Fibroblast of lung (primary cell): ENCODE results near the gene KHNYN. TPM values are rescaled to one million over a fixed set of nuclear protein-coding genes. Genes with fewer than 3 reads are reported as not detected.

ENCODE experiments used
- DNase-seq, 2 donors: peaks; one replicate each; pipeline versions ENCODE4 v3.0.0 to v3.0.0-alpha.2; 2010; ENCODE audit warnings: low read depth in 2 of 2
- H2AFZ ChIP-seq: 2 replicates; pipeline ENCODE4 v1.5.1; 2012; ENCODE audit warnings: low read length, control low read depth, inconsistent platforms
- H3K27ac ChIP-seq: 2 replicates; pipeline ENCODE4 v1.5.1; 2011; ENCODE audit warnings: low read length, control low read depth; ENCODE audit not compliant: insufficient read depth
- H3K27me3 ChIP-seq: 2 replicates; pipeline ENCODE4 v1.5.1; 2011; ENCODE audit warnings: mild to moderate bottlenecking, low read length; ENCODE audit not compliant: control insufficient read depth, insufficient read depth
- H3K36me3 ChIP-seq: 2 replicates; pipeline ENCODE4 v1.5.1; 2011; ENCODE audit warnings: low read length; ENCODE audit not compliant: control insufficient read depth, insufficient read depth
- H3K4me1 ChIP-seq: 2 replicates; pipeline ENCODE4 v1.5.1; 2011; ENCODE audit warnings: low read length; ENCODE audit not compliant: control insufficient read depth, insufficient read depth; ENCODE audit errors: extremely low read depth
- H3K4me2 ChIP-seq: 2 replicates; pipeline ENCODE4 v1.5.1; 2011; ENCODE audit warnings: low read length, control low read depth; ENCODE audit not compliant: insufficient read depth; ENCODE audit errors: extremely low read depth
- H3K4me3 ChIP-seq, 4 experiments: fragments of 200-600 bp in 1 of 4; sonication (generic) in 1 of 4; replicated peaks in 1 of 4; 2 replicates each; pipeline ENCODE4 v1.5.1; 2011 to 2016; ENCODE audit warnings: low read length in 4 of 4, low read depth in 3 of 4, mild to moderate bottlenecking in 3 of 4, control low read depth in 2 of 4, inconsistent platforms in 1 of 4, mixed read lengths in 1 of 4; ENCODE audit not compliant: insufficient read depth in 1 of 4; ENCODE audit errors: control extremely low read depth in 1 of 4
- H3K79me2 ChIP-seq: 2 replicates; pipeline ENCODE4 v1.5.1; 2012; ENCODE audit warnings: mild to moderate bottlenecking, low read length, inconsistent platforms; ENCODE audit not compliant: control insufficient read depth, insufficient read depth
- H3K9ac ChIP-seq: 2 replicates; pipeline ENCODE4 v1.5.1; 2011; ENCODE audit warnings: mild to moderate bottlenecking, low read length, control low read depth; ENCODE audit not compliant: insufficient read depth
- H3K9me3 ChIP-seq: 2 replicates; pipeline ENCODE4 v1.5.1; 2012; ENCODE audit warnings: low read depth, low read length; ENCODE audit not compliant: control insufficient read depth, insufficient read depth
- H4K20me1 ChIP-seq: 2 replicates; pipeline ENCODE4 v1.5.1; 2011; ENCODE audit warnings: low read length; ENCODE audit not compliant: control insufficient read depth, insufficient read depth; ENCODE audit errors: extremely low read depth
- CTCF ChIP-seq, 2 donors: IDR thresholded peaks in 1 of 2; conservative IDR thresholded peaks in 1 of 2; 1 replicate in 1 of 2; 2 replicates in 1 of 2; pipeline ENCODE4 v1.5.1; 2011 to 2012; ENCODE audit warnings: low read length in 2 of 2, control low read depth in 1 of 2, inconsistent platforms in 1 of 2, low read depth in 1 of 2, mild to moderate bottlenecking in 1 of 2
- EZH2 ChIP-seq: IDR thresholded peaks from 2 replicates; pipeline ENCODE4 v1.5.1; 2012; ENCODE audit warnings: low read length, control low read depth, mild to moderate bottlenecking; ENCODE audit errors: missing control alignments
- polyA plus RNA-seq, 2 donors: library from polyadenylated mRNA; depleted of rRNA in 1 of 2; stranded (reverse) in 1 of 2; unstranded in 1 of 2; fragments of >200 nt; gene quantifications; 2 replicates each; pipeline ENCODE4 v1.2.1, GENCODE V29; 2011 to 2012; ENCODE audit warnings: missing spikeins in 1 of 2
- total RNA-seq: library from RNA; depleted of rRNA; stranded (reverse); fragments of >200 nt; gene quantifications from 2 replicates; pipeline ENCODE4 v1.2.1, GENCODE V29; 2014

KHNYN gene
- total and polyA plus RNA-seq, 2 donors (not counting 1 experiment from before 2014, with no cell fraction given) = 14.6 to 61.1 TPM

GRCh38 chr14:24407608-24408325 lies 22.0 kb upstream of the KHNYN start:
- no peaks in the 10 kb centered on the region for H3K9me3 ChIP-seq
- peaks cover 7% of the 10 kb centered on the region for H3K4me1 ChIP-seq
- H4K20me1 ChIP-seq = no peaks in the 10 kb centered on the region
- H2AFZ ChIP-seq = no peak overlapping the region
- DNase-seq = no peak
- no peak overlapping the region for H3K27ac ChIP-seq
- no peaks in the 10 kb centered on the region for H3K79me2 ChIP-seq
- no peak for TF ChIP-seq EZH2
- no peak overlapping the region for H3K9ac ChIP-seq
- no peaks in the 10 kb centered on the region for H3K36me3 ChIP-seq
- no peak overlapping the region for H3K4me2 ChIP-seq
- no peak overlapping the region for H3K4me3 ChIP-seq
- no peaks in the 10 kb centered on the region for H3K27me3 ChIP-seq

GRCh38 chr14:24408764-24409163 lies 21.0 kb upstream of the KHNYN start:
- Histone ChIP-seq H3K36me3 (no peaks in the 10 kb centered on the region), H3K4me3 (no peak overlapping the region), H3K4me2 (no peak overlapping the region), H2AFZ (no peak overlapping the region), H3K27ac (no peak overlapping the region), H3K9me3 (no peaks in the 10 kb centered on the region), H3K9ac (no peak overlapping the region), H3K4me1 (no peaks in the 10 kb centered on the region), H3K27me3 (no peaks in the 10 kb centered on the region), H4K20me1 (no peaks in the 10 kb centered on the region), H3K79me2 (no peaks in the 10 kb centered on the region)
- no peak for TF ChIP-seq CTCF (conservative IDR thresholded peaks at IDR 0.05 in 1 of 2, IDR thresholded peaks at IDR 0.05 in 1 of 2; ENCODE audit: low read depth in 1 of 2, low read length in 2 of 2)
- no peak for TF ChIP-seq EZH2
- peak in 1 of 2 donors; percentile 43 for DNase-seq

GRCh38 chr14:24409192-24409591 lies 20.6 kb upstream of the KHNYN start:
- Histone ChIP-seq H3K36me3 (no peaks in the 10 kb centered on the region), H3K4me2 (no peak overlapping the region), H4K20me1 (no peaks in the 10 kb centered on the region), H3K27ac (no peak overlapping the region), H3K4me1 (no peaks in the 10 kb centered on the region), H3K9me3 (no peaks in the 10 kb centered on the region), H3K9ac (no peak overlapping the region), H3K4me3 (no peak overlapping the region), H3K79me2 (no peaks in the 10 kb centered on the region), H2AFZ (no peak overlapping the region), H3K27me3 (no peaks in the 10 kb centered on the region)
- TF ChIP-seq CTCF (conservative IDR thresholded peaks at IDR 0.05 in 1 of 2, IDR thresholded peaks at IDR 0.05 in 1 of 2; ENCODE audit: low read depth in 1 of 2, low read length in 2 of 2) (no peak), EZH2 (no peak)
- no peak for DNase-seq
